Uterus (tissue), 4 donors: ENCODE results near the gene IFT43. TPM values are rescaled to one million over a fixed set of nuclear protein-coding genes. Genes with fewer than 3 reads are reported as not detected.

Experiments
- DNase-seq, 2 donors: peaks; one replicate each; pipeline ENCODE4 v3.0.0-alpha.2; 2019 to 2020
- H3K27ac ChIP-seq, 2 donors: fragments of 200-600 bp; sonication (generic); 1 replicate in 1 of 2; 2 replicates in 1 of 2; pipeline ENCODE4 v1.5.1; 2016 to 2018
- H3K27me3 ChIP-seq, 2 donors: fragments of 200-600 bp; sonication (generic); one replicate each; pipeline ENCODE4 v1.5.1; 2018 to 2019; ENCODE audit warnings: control low read depth in 1 of 2
- H3K36me3 ChIP-seq, 2 donors: fragments of 200-600 bp; sonication (generic); one replicate each; pipeline ENCODE4 v1.5.1; 2019; ENCODE audit warnings: control low read depth in 1 of 2
- H3K4me1 ChIP-seq, 2 donors: fragments of 200-600 bp; sonication (generic); one replicate each; pipeline ENCODE4 v1.5.1; 2018 to 2019; ENCODE audit warnings: control low read depth in 1 of 2
- H3K4me3 ChIP-seq, 2 donors: fragments of 200-600 bp; sonication (generic); 1 replicate in 1 of 2; 2 replicates in 1 of 2; pipeline ENCODE4 v1.5.1; 2018 to 2019; ENCODE audit warnings: mild to moderate bottlenecking in 1 of 2
- H3K9me3 ChIP-seq, 2 donors: fragments of 200-600 bp; sonication (generic); one replicate each; pipeline ENCODE4 v1.5.1; 2019; ENCODE audit warnings: control low read depth in 1 of 2
- CTCF ChIP-seq, 4 experiments: fragments of 200-600 bp in 2 of 4; fragments of 450-650 bp in 2 of 4; sonication (generic) in 2 of 4; IDR thresholded peaks; one replicate each; pipeline ENCODE4 v1.5.1; 2016 to 2019; ENCODE audit warnings: antibody characterized with exemption in 4 of 4, mild to moderate bottlenecking in 2 of 4, moderate library complexity in 1 of 4
- POLR2A ChIP-seq, 2 donors: fragments of 450-650 bp; IDR thresholded peaks; one replicate each; pipeline ENCODE4 v1.6.1; 2016; ENCODE audit warnings: antibody characterized with exemption in 2 of 2, mild to moderate bottlenecking in 1 of 2, moderate library complexity in 1 of 2
- intact Hi-C: fragments of 100-400 bp; cut with DNase I; formaldehyde crosslinking; loops from one replicate; pipeline ENCODE4 v1.15.1; 2023; ENCODE audit warnings: low total_unique reads
- total RNA-seq, 4 donors: library from RNA; depleted of rRNA in 3 of 4; stranded (reverse); fragments of >200 nt in 3 of 4; gene quantifications; one replicate each; pipeline versions ENCODE4 v1.1.0 to v1.2.4, GENCODE V29; 2014 to 2023
- donor health status: DM: yes; HTN: yes; CAD: no.

The IFT43 gene
- total RNA-seq, 4 donors from 2014 or later = 34.2 to 75.3 (median 49.1) TPM

- intact Hi-C loops = no loop called here
- H3K9me3 ChIP-seq = no peaks in the 10 kb centered on the region
- no peaks in the 10 kb centered on the region for H3K27me3 ChIP-seq
- no peak for DNase-seq
- peak overlapping the region; percentile 81 to 86 for H3K27ac ChIP-seq
- no peak overlapping the region for H3K4me3 ChIP-seq
- no peak for TF ChIP-seq POLR2A (IDR thresholded peaks at IDR 0.05)
- no peak for TF ChIP-seq CTCF (IDR thresholded peaks at IDR 0.05)
- H3K36me3 ChIP-seq = no peaks in the 10 kb centered on the region
- H3K4me1 ChIP-seq = peaks cover 0 to 12% of the 10 kb centered on the region in 2 donors
These were observed 10.9 kb downstream of the IFT43 start for GRCh38 chr14:75996488-75996887.

GRCh38 chr14:75999511-76000190 is 14.1 kb downstream of the IFT43 start:
- no peaks in the 10 kb centered on the region for H3K27me3 ChIP-seq
- intact Hi-C loops = no loop called here
- H3K27ac ChIP-seq = peak overlapping the region; percentile 49 to 78
- no peaks in the 10 kb centered on the region for H3K36me3 ChIP-seq
- peaks cover 0 to 4% of the 10 kb centered on the region in 2 donors for H3K9me3 ChIP-seq
- H3K4me1 ChIP-seq = peaks cover 0 to 9% of the 10 kb centered on the region in 2 donors
- H3K4me3 ChIP-seq = no peak overlapping the region
- no peak for TF ChIP-seq POLR2A (IDR thresholded peaks at IDR 0.05)
- no peak for TF ChIP-seq CTCF (IDR thresholded peaks at IDR 0.05)
- no peak for DNase-seq

GRCh38 chr14:76002383-76002782 is 16.8 kb downstream of the IFT43 start:
- no peak for DNase-seq
- Histone ChIP-seq H3K27me3 (no peaks in the 10 kb centered on the region), H3K27ac (no peak overlapping the region), H3K9me3 (peaks cover 0 to 11% of the 10 kb centered on the region in 2 donors), H3K4me1 (peaks cover 0 to 5% of the 10 kb centered on the region in 2 donors), H3K4me3 (no peak overlapping the region), H3K36me3 (no peaks in the 10 kb centered on the region)
- intact Hi-C loops = no loop called here
- no peak for TF ChIP-seq POLR2A (IDR thresholded peaks at IDR 0.05)
- no peak for TF ChIP-seq CTCF (IDR thresholded peaks at IDR 0.05)

GRCh38 chr14:76006253-76006652 is 20.7 kb downstream of the IFT43 start:
- intact Hi-C loops = no loop called here
- Histone ChIP-seq H3K4me1 (no peaks in the 10 kb centered on the region), H3K9me3 (peaks cover 0 to 11% of the 10 kb centered on the region in 2 donors), H3K27ac (no peak overlapping the region), H3K27me3 (no peaks in the 10 kb centered on the region), H3K36me3 (no peaks in the 10 kb centered on the region), H3K4me3 (no peak overlapping the region)
- TF ChIP-seq CTCF (IDR thresholded peaks at IDR 0.05) = no peak
- no peak for TF ChIP-seq POLR2A (IDR thresholded peaks at IDR 0.05)
- DNase-seq = no peak

GRCh38 chr14:76007379-76007778 is 21.8 kb downstream of the IFT43 start:
- Histone ChIP-seq H3K9me3 (peaks cover 0 to 11% of the 10 kb centered on the region in 2 donors), H3K4me3 (no peak overlapping the region), H3K27me3 (no peaks in the 10 kb centered on the region), H3K27ac (no peak overlapping the region), H3K4me1 (peaks cover 0 to 6% of the 10 kb centered on the region in 2 donors), H3K36me3 (no peaks in the 10 kb centered on the region)
- no peak for DNase-seq
- TF ChIP-seq POLR2A (IDR thresholded peaks at IDR 0.05) (no peak), CTCF (IDR thresholded peaks at IDR 0.05) (no peak)
- intact Hi-C loops = no loop called here
